Spinal cord (tissue), 10 donors: ENCODE measurements around the gene ASTN2. TPM values are rescaled to one million over a fixed set of nuclear protein-coding genes. Genes with fewer than 3 reads are reported as not detected.

Experiments
- DNase-seq, 6 donors: peaks; one replicate each; pipeline versions ENCODE4 v3.0.0 to v3.0.0-alpha.2; 2013 to 2015; ENCODE audit warnings: low spot score in 6 of 6, low read depth in 4 of 6
- H3K27ac ChIP-seq: one replicate; pipeline ENCODE4 v1.5.1; 2013; ENCODE audit warnings: low read depth, low read length, control low read depth
- H3K27me3 ChIP-seq: one replicate; pipeline ENCODE4 v1.6.1; 2013; ENCODE audit warnings: low read length; ENCODE audit not compliant: control insufficient read depth, insufficient read depth
- H3K36me3 ChIP-seq: one replicate; pipeline ENCODE4 v1.6.1; 2013; ENCODE audit warnings: low read length; ENCODE audit not compliant: control insufficient read depth, insufficient read depth
- H3K4me1 ChIP-seq: one replicate; pipeline ENCODE4 v1.6.1; 2013; ENCODE audit warnings: low read length; ENCODE audit not compliant: control insufficient read depth, insufficient read depth
- H3K4me3 ChIP-seq: one replicate; pipeline ENCODE4 v1.5.1; 2013; ENCODE audit warnings: low read depth, low read length, control low read depth
- H3K9me3 ChIP-seq: one replicate; pipeline ENCODE4 v1.6.1; 2013; ENCODE audit warnings: low read length; ENCODE audit not compliant: control insufficient read depth, insufficient read depth
- WGBS: methylation state at CpG from one replicate; pipeline ENCODE4 v1.1.5; 2013; ENCODE audit warnings: missing lambda C conversion rate; ENCODE audit not compliant: insufficient coverage; 5-methylcytosine and 5-hydroxymethylcytosine counted together
- polyA plus RNA-seq, 2 donors: library from polyadenylated mRNA; unstranded; fragments of 120-200 nt; gene quantifications; one replicate each; pipeline ENCODE4 v1.2.1, GENCODE V29; 2013; ENCODE audit not compliant: insufficient read length in 2 of 2
- total RNA-seq, 2 donors: library from RNA; depleted of rRNA in 1 of 2; stranded (reverse); fragments of 120-200 nt in 1 of 2; fragments of >200 nt in 1 of 2; gene quantifications; one replicate each; pipeline versions ENCODE4 v1.2.3 to v1.2.4, GENCODE V29; 2013 to 2014
- donor health status: healthy.

The ASTN2 gene
- total and polyA plus RNA-seq, 4 donors: 35.8 to 48.8 (median 41.4) TPM

GRCh38 chr9:116585896-116586295 is 829.0 kb downstream of the ASTN2 start:
- H3K27me3 ChIP-seq: no peaks in the 10 kb centered on the region
- H3K4me3 ChIP-seq: no peak overlapping the region
- no peaks in the 10 kb centered on the region for H3K36me3 ChIP-seq
- no CpG with 5 or more reads among the region's 1 CpG for WGBS
- peaks cover 10% of the 10 kb centered on the region for H3K9me3 ChIP-seq
- peak in 1 of 6 donors; percentile 24 for DNase-seq
- no peak overlapping the region for H3K27ac ChIP-seq
- H3K4me1 ChIP-seq: no peaks in the 10 kb centered on the region

DNA sequence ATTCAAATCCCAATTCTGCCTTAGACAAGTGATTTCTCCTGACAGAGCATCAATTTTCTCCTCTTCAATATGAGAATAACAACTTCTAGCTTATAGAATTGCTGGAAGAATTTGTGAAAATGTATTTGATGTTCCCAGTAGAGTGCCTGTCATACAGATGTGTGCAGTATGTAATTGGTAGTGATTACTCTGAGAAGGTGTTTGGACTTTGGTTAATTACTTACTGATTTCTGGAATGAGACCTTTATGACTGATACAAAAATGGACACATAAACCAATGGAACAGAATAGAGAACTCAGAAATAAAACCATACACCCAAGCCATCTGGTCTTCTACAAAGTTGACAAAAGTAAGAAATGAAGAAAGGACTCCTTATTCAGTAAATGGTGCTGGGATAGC is 829.7 kb downstream of the ASTN2 start:
- DNase-seq: no peak
- Histone ChIP-seq H3K27me3 (no peaks in the 10 kb centered on the region), H3K4me3 (no peak overlapping the region), H3K9me3 (peaks cover 10% of the 10 kb centered on the region), H3K36me3 (no peaks in the 10 kb centered on the region), H3K4me1 (no peaks in the 10 kb centered on the region), H3K27ac (no peak overlapping the region)

- no peaks in the 10 kb centered on the region for H3K4me1 ChIP-seq
- no peak overlapping the region for H3K27ac ChIP-seq
- DNase-seq: peak in 4 of 6 donors; percentile 26 to 80 (median 40)
- WGBS: 44% methylated on average over 1 of the region's 1 CpG
- H3K4me3 ChIP-seq: no peak overlapping the region
- H3K9me3 ChIP-seq: no peaks in the 10 kb centered on the region
- H3K36me3 ChIP-seq: no peaks in the 10 kb centered on the region
- no peaks in the 10 kb centered on the region for H3K27me3 ChIP-seq
These were observed 834.0 kb downstream of the ASTN2 start for GRCh38 chr9:116580853-116581252.

GRCh38 chr9:116576386-116576785 is 838.5 kb downstream of the ASTN2 start:
- peaks cover 7% of the 10 kb centered on the region for H3K4me1 ChIP-seq
- no peaks in the 10 kb centered on the region for H3K36me3 ChIP-seq
- DNase-seq: no peak
- no peaks in the 10 kb centered on the region for H3K9me3 ChIP-seq
- 83% methylated on average over 1 of the region's 4 CpGs for WGBS
- no peak overlapping the region for H3K4me3 ChIP-seq
- no peak overlapping the region for H3K27ac ChIP-seq
- H3K27me3 ChIP-seq: no peaks in the 10 kb centered on the region

DNA sequence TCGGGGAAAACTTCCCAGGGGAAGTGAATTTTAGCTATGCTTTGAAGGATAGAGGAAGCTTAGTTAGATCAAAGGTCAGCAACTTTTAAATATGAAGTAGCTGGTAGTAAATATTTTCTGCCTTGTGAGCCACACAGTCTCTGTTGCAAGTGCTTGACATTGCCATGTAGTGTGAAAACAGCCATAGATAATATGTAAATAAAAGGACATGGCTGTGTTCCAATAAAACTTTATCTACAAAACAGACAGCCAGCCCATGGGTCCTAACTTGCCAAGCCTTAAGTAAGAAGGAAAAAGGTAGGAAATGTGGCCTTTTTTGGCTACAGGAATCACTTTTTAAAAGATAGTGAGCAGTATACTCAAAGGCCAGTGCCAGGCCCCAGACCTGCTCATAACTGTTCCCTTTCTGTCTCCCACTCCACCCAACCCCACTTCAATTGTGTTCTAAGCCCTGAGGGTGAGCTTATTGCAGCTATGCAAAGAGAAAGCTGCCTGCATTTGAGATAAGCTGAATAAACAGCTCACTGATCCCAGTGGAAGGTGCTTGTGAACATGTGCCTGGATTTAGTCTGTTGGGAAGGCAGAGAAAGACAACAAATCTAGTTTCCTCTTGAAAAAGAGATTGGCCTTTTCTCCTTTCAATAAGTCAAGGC is 840.7 kb downstream of the ASTN2 start:
- no peak overlapping the region for H3K4me3 ChIP-seq
- H3K27ac ChIP-seq: no peak overlapping the region
- H3K4me1 ChIP-seq: peaks cover 7% of the 10 kb centered on the region
- DNase-seq: no peak
- no peaks in the 10 kb centered on the region for H3K36me3 ChIP-seq
- H3K9me3 ChIP-seq: no peaks in the 10 kb centered on the region
- no peaks in the 10 kb centered on the region for H3K27me3 ChIP-seq
- 64% methylated on average over 1 of the region's 1 CpG for WGBS

DNA sequence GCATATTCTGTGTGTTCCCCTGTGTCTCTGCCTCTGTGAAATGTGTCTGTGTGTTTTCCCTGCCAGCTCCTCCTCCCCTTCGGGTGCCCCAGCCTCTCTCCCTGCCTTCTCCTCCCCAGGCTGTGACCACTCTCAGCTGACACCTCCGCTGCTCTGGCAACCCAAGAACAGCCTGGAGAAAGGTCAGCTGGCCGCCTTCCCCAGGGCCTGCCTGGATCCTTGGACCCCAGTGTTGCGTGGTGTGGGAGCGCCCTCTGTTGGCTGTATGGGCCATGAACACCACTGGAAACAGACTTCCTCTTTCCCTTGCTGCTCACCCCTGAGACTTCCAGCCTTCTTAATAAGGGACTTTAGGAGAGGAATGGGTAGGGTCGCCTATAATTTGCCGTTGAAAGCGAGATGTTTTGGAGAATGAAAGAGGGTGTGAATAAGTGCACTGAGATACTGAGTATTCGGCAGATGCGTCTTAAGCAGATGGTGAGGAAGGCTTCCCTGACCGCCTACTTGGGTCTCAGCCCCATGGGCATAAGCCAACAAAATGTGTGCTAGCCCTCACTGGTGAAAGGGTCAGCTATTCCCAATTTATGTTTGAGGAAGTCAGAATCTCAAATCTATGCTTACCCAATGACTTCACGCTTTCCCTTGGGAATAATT is 842.6 kb downstream of the ASTN2 start:
- H3K27me3 ChIP-seq: no peaks in the 10 kb centered on the region

GRCh38 chr9:116569111-116569510 is 845.7 kb downstream of the ASTN2 start:
- Histone ChIP-seq H3K4me3 (no peak overlapping the region), H3K4me1 (peaks cover 7% of the 10 kb centered on the region), H3K36me3 (no peaks in the 10 kb centered on the region), H3K9me3 (no peaks in the 10 kb centered on the region), H3K27me3 (no peaks in the 10 kb centered on the region), H3K27ac (no peak overlapping the region)
- 52% methylated on average over 4 of the region's 5 CpGs for WGBS
- DNase-seq: no peak

More for the DNA sequence above, 842.6 kb downstream of the ASTN2 start:
- 18% methylated on average over 10 of the region's 12 CpGs for WGBS
- DNase-seq: peak; percentile 69 to 94 (median 76)
- Histone ChIP-seq H3K27ac (no peak overlapping the region), H3K4me1 (peaks cover 7% of the 10 kb centered on the region), H3K9me3 (no peaks in the 10 kb centered on the region), H3K36me3 (no peaks in the 10 kb centered on the region), H3K4me3 (no peak overlapping the region)

DNA sequence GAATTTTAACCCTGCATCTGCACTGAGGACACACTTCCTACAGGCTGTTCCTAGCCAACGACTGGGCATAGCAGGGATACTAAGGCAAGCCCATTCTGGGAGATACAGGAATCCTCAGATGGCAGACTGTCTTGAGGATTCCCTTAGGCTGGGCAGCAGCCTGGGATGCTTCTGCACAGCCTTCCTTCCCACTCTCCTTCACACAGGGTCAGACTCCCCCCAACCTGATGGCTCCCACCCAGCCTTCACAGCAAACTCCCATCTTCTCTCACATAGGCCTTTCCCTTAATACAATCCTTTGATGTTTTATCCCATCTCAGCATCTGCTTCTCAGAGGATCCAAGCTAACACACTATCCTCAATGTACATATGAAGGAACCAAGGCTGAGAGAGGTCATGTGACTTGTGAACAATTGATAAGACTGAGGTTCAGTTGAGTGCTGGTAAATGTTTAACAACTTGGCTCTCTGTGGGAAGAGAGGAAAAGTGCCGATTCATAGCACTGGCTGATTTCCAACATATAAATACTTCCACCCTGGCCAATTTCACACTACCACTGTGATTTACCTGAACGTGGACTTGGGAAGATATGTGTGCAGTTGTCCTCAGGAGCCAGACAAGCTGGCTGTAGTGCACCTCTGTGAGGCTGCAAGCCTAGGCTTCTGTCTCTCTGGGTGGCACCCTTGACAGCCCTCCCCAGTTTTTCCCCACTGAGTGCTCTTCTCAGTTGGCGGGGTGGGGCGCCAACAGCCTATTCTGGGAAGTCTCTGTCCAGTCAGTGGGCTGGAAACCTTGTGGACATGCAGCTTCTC is 848.0 kb downstream of the ASTN2 start:
- 86% methylated on average over 4 of the region's 5 CpGs for WGBS
- H3K4me3 ChIP-seq: no peak overlapping the region
- DNase-seq: no peak
- H3K36me3 ChIP-seq: no peaks in the 10 kb centered on the region
- H3K4me1 ChIP-seq: peaks cover under 1% of the 10 kb centered on the region
- no peak overlapping the region for H3K27ac ChIP-seq
- H3K27me3 ChIP-seq: no peaks in the 10 kb centered on the region
- H3K9me3 ChIP-seq: no peaks in the 10 kb centered on the region

DNA sequence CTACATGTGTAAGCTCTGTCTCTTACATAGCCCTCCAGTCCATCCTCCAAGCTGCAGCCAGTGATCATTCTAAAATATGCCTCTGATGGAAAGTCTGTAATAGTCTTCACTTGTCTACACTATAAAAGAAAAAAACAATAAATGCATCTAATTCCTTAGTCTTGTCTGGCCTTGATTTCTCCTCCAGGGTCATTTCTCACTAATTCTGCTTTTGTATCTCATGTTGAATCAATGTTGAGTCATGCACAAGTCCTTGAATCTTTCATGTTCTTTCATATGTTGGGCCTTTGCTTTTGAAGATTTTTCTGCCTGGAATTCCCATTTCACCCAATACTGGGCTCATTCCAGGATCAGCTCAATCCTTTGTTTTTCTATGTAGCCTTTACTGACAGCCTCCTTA is 848.9 kb downstream of the ASTN2 start:
- H3K27ac ChIP-seq: no peak overlapping the region
- no peak for DNase-seq
- no peaks in the 10 kb centered on the region for H3K27me3 ChIP-seq
- H3K36me3 ChIP-seq: no peaks in the 10 kb centered on the region
- no peaks in the 10 kb centered on the region for H3K4me1 ChIP-seq
- H3K4me3 ChIP-seq: no peak overlapping the region
- no peaks in the 10 kb centered on the region for H3K9me3 ChIP-seq
